ENCODE results near the gene TM7SF2.

The TM7SF2 gene

GRCh38 chr11:65111744-65112545 lies at the start of gene TM7SF2:
TSS of gene TM7SF2 (plus strand) at chr11:65111872. CDS start at chr11:65112016, 144 bp downstream.
- DNase-seq, result peak; percentile 98

GRCh38 chr11:65063532-65063931 lies 48.1 kb upstream of the TM7SF2 start:
- no peak for DNase-seq

GRCh38 chr11:65064847-65065240 lies 46.8 kb upstream of the TM7SF2 start:
- no peak for DNase-seq

- no peak for DNase-seq
Observed at GRCh38 chr11:65065851-65066250, 45.8 kb upstream of the TM7SF2 start.

- peak; percentile 56 for DNase-seq
Observed at GRCh38 chr11:65066315-65066714, 45.4 kb upstream of the TM7SF2 start.

GRCh38 chr11:65066805-65067291 lies 44.8 kb upstream of the TM7SF2 start:
- DNase-seq, result peak; percentile 95

- DNase-seq, result no peak
Observed at GRCh38 chr11:65067446-65067845, 44.2 kb upstream of the TM7SF2 start.

- DNase-seq, result no peak
Observed at GRCh38 chr11:65069217-65069616, 42.5 kb upstream of the TM7SF2 start.

GRCh38 chr11:65071907-65072630 lies 39.6 kb upstream of the TM7SF2 start:
- DNase-seq, result no peak

- DNase-seq, result no peak
Observed at GRCh38 chr11:65072631-65072966, 39.1 kb upstream of the TM7SF2 start.

GRCh38 chr11:65077451-65077850 lies 34.2 kb upstream of the TM7SF2 start:
- no peak for DNase-seq

- DNase-seq, result peak; percentile 38
Observed at GRCh38 chr11:65078151-65078550, 33.5 kb upstream of the TM7SF2 start.

GRCh38 chr11:65078786-65079342 lies 32.8 kb upstream of the TM7SF2 start:
- no peak for DNase-seq

- DNase-seq, result peak; percentile 8
Observed at GRCh38 chr11:65083134-65083833, 28.4 kb upstream of the TM7SF2 start.

GRCh38 chr11:65083834-65084597 lies 27.7 kb upstream of the TM7SF2 start, which contains the start of the genes CDCA5 and ZFPL1:
TSS of gene CDCA5 (minus strand) at chr11:65084040. CDS start at chr11:65083978, 62 bp downstream.
TSS of gene ZFPL1 (plus strand) at chr11:65084222. CDS start at chr11:65084699, 477 bp downstream.
- DNase-seq, result peak; percentile 95

- peak; percentile 44 for DNase-seq
Observed at GRCh38 chr11:65084598-65085375, 26.9 kb upstream of the TM7SF2 start.

GRCh38 chr11:65085446-65085845 lies 26.2 kb upstream of the TM7SF2 start:
- no peak for DNase-seq

- DNase-seq, result no peak
Observed at GRCh38 chr11:65086809-65087208, 24.9 kb upstream of the TM7SF2 start.

- DNase-seq, result no peak
Observed at GRCh38 chr11:65087216-65087615, 24.5 kb upstream of the TM7SF2 start.

- DNase-seq, result no peak
Observed at GRCh38 chr11:65087827-65088226, 23.8 kb upstream of the TM7SF2 start.

- DNase-seq, result no peak
Observed at GRCh38 chr11:65089621-65090020, 22.1 kb upstream of the TM7SF2 start.

All from NCI-H146 (cell line).